C4-2B (cell line): ENCODE measurements around the gene GNG8.

ENCODE experiments used
- H3K27ac ChIP-seq: fragments of 450-650 bp; 2 replicates; pipeline ENCODE4 v1.5.1; 2017
- ZFX ChIP-seq: fragments of 450-650 bp; IDR thresholded peaks from 2 replicates; pipeline ENCODE4 v1.6.1; 2017
- TF ChIP-seq, protein P1 (sequence below): fragments of 450-650 bp; conservative IDR thresholded peaks from 2 replicates; pipeline ENCODE4 v1.5.1; 2017; ENCODE audit warnings: mild to moderate bottlenecking

Gene GNG8

DNA sequence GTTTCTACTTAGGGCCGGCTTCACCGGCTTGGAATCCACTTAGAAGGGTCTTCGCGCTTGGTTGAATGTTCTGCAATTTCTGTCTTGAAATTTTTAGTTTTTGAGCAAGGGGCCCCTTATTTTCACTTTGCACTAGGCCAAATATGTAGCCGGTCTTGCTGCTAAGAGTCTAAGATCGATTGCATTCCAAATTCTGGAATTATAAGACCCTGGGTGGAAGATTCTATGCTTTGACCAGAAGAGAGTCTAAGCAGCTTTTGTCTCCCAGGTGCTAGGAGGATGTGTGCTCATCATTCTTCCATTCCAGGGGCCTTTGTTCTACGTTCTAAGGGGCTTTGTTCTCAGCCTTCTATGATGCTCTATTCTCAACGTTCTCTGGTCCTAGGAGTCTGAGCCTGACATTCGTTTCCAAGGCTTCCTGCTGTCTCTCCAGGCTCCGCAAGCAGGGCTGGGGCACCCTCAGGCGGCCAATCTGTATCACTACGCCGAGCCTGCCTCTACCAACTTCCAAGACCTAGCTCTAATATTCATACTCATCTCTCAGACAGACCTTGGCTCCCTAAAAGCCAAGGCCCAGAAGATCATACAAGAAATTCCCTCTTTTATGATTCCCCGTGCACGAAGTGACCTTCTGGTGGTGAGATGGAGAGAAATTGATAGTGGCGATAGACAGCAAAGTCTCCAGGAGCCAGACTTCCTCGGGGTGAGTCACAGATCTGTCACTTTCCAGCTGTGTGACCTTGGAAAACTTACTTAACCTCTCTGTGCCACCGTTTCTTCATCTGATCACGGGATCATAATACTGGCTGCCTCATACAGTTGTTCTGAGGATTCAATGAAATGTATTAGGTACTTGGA lies 26.0 kb upstream of the GNG8 start:
- TF ChIP-seq, protein P1, sequence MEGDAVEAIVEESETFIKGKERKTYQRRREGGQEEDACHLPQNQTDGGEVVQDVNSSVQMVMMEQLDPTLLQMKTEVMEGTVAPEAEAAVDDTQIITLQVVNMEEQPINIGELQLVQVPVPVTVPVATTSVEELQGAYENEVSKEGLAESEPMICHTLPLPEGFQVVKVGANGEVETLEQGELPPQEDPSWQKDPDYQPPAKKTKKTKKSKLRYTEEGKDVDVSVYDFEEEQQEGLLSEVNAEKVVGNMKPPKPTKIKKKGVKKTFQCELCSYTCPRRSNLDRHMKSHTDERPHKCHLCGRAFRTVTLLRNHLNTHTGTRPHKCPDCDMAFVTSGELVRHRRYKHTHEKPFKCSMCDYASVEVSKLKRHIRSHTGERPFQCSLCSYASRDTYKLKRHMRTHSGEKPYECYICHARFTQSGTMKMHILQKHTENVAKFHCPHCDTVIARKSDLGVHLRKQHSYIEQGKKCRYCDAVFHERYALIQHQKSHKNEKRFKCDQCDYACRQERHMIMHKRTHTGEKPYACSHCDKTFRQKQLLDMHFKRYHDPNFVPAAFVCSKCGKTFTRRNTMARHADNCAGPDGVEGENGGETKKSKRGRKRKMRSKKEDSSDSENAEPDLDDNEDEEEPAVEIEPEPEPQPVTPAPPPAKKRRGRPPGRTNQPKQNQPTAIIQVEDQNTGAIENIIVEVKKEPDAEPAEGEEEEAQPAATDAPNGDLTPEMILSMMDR: peak; percentile 73
- TF ChIP-seq ZFX: no peak
- no peak overlapping the region for H3K27ac ChIP-seq

DNA sequence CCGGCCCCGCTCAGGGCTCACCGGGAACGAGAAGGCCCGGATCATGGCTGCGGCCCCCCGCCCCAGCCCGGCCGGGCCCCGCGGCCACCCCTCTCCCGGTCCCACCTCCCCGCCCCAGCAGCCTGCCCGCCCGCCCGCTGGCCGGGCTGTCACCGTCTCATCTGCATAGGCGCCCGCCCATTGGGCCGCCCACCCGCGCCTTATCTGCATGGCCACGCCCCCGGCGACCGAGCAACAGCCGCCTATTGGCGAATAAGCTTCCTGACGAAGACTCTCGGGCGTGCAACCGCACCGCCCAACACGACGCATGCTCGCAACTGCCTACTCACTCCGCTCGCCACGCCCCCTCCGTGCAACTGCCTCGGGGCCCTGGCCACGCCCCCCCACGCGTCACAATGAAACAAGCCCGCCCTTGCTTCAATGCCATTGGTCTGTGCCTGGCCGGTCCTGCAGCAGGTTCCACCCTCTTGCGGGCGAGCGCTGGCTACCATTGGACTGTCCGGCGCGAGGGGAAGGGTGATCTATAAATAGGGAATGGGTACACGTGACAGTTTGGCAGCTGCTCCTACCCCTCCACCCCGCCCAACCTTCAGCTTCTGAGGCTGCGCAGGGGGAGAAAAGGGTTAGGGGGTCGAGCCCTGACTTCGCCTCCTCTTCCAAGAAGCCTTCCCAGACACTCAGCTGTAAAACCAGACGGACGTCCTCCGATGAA lies 25.2 kb upstream of the GNG8 start, which contains the start of gene DACT3:
TSS of gene DACT3 (minus strand) at position 163 of the 712 bp plus-strand sequence. CDS start at position 45, 118 bp downstream.
- TF ChIP-seq, protein P1: no peak
- TF ChIP-seq ZFX: no peak
- peak within 1 kb of the TSS; percentile 21; the same call in 1 of the 2 replicates for H3K27ac ChIP-seq

DNA sequence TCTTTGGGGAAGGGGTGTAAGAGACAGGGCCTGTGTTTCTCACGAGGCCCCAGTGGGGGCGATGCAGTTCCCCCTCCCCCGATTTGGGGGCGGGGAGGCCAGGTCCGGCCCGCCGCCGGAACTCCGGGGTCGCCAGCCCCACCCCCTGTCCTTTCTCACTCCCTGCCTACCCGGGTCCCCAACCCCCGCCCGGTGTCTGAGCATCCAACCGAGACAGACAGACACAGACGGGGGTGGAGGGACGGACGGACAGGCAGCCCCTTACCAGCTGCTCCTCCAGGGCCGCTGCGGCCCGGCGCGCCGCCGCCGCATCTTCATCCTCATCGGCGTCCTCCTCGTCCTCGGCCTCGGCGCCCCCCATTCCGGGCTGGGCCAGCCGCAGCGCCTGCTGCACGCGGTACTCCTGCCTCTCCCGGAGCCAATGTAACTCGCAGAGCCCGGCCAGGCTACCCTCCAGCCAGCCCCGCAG lies 24.6 kb upstream of the GNG8 start:
- TF ChIP-seq ZFX: no peak
- TF ChIP-seq, protein P1: no peak
- peak overlapping the region; percentile 21; the same call in 1 of the 2 replicates for H3K27ac ChIP-seq

DNA sequence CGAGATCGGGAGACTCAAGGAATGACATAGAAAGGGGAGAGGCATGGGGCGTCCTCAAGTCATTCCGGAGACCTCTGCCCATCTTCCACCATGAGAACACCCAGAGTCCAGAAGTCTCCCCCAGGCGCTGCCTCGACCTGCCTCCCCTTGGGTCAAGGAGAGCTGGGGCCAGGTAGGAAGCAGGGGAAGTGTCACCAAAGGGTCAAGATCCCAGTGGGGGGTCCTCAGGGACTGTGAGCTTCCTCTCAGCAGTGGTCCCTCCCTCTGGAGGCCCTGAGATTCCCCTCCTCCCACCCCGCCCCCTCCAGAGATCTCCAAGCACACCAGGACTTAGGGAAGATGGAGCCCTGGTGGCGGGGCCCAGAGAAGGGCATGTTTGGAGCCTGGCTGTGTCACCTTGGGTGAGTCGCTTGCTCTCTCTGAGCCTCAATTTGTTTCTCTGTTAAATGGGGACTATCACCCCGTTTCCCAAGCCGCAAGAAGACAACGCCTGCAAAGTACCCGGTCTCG lies 24.1 kb upstream of the GNG8 start:
- no peak for TF ChIP-seq ZFX
- TF ChIP-seq, protein P1: no peak
- no peak overlapping the region; the same call in 1 of the 2 replicates for H3K27ac ChIP-seq

DNA sequence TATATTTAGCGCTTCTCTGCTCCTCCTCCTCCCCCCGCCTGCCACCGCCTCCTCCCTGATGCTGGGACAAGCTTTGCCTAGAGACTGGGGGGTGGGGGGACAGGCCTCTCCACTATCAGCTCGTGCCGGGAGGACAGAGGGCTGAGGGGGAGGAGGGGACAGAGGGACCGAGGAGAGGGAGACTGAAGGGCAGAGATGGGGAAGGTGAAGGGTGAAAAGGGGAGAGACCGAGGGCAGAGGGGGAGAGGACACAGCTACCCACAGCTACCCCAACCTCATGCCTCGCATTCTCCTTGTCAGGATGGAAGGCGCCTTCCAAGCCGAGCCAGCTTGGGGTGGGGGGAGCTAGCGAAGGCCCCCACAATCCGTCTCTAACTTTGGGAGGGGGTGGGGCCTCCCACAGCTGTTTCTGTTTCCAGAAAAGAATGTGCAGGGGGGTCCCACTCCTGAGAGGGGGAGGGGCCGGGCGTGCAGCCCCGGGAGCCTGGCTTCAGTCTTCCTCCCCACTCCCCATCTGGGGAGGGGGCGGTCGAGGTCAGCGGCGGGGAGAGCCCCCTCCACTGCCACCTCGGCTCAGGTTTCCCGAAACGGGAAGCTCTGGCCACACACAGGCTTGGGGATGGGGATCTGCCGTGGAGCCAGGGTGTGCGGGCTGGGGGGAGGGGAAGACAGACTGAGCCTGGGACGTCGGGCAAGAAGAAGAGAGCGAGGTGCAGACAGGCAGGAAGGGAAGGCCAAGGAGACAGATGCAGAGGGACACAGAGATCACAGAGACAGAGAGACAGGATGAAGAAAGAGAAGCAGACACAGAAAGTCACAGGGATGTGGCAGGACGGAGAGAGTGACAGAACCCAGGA lies 23.4 kb upstream of the GNG8 start:
- no peak overlapping the region for H3K27ac ChIP-seq
- TF ChIP-seq, protein P1: no peak
- no peak for TF ChIP-seq ZFX

DNA sequence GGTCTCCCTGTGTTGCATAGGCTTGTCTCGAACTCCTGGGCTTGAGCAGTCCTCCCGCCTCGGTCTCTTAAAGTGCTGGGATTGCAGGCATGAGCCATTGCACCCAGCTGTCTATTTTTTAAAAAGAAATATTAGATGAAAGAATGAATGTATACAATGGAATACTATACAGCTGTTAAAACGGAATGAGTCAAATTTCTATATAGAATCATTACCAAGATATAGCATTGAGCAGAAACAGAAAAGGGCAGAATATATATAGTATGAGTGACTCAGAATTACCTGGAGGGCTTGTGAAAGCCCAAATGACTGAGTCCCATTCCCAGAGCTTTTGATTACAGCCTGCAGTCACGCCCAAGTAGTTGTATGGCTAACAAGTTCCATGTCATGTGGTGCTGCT lies 20.5 kb upstream of the GNG8 start:
- TF ChIP-seq ZFX: no peak
- TF ChIP-seq, protein P1: no peak
- H3K27ac ChIP-seq: no peak overlapping the region
